ENCODE results near the gene RFFL.

DNA sequence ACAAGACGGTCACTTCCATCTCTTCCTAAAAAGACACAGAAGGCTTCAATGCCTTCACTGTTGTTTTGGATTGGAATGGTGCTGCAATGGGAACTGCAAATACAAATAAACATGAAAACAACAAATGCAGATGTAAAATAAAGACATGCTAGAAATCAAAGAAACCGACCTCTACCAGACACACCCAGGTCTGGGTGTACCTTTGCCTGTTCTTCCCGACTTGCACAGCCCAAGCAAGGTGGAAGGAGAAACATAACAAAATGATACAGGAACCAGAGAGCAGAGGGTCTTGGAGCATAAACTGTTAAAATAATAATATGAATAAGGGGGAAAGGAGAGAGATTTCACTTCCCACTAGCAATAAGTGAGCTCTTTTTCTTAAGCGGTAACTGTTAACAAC, 17.3 kb downstream of the RFFL start:
- TF ChIP-seq, protein P1, sequence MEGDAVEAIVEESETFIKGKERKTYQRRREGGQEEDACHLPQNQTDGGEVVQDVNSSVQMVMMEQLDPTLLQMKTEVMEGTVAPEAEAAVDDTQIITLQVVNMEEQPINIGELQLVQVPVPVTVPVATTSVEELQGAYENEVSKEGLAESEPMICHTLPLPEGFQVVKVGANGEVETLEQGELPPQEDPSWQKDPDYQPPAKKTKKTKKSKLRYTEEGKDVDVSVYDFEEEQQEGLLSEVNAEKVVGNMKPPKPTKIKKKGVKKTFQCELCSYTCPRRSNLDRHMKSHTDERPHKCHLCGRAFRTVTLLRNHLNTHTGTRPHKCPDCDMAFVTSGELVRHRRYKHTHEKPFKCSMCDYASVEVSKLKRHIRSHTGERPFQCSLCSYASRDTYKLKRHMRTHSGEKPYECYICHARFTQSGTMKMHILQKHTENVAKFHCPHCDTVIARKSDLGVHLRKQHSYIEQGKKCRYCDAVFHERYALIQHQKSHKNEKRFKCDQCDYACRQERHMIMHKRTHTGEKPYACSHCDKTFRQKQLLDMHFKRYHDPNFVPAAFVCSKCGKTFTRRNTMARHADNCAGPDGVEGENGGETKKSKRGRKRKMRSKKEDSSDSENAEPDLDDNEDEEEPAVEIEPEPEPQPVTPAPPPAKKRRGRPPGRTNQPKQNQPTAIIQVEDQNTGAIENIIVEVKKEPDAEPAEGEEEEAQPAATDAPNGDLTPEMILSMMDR (IDR thresholded peaks at IDR 0.05), result no peak
- no peak for TF ChIP-seq POLR2A (IDR thresholded peaks at IDR 0.05; ENCODE audit: low read length)
